Fibroblast of the conjunctiva (primary cell): ENCODE results near the gene CPNE8.

Experiments used
- DNase-seq: peaks from one replicate; pipeline ENCODE4 v3.0.0-alpha.2; 2010; ENCODE audit warnings: low read depth

CPNE8 gene

GRCh38 chr12:38895446-38895845 lies 9.9 kb downstream of the CPNE8 start:
- no peak for DNase-seq

- DNase-seq, result no peak
These were observed 12.4 kb downstream of the CPNE8 start for GRCh38 chr12:38892976-38893375.

GRCh38 chr12:38892087-38892786 lies 13.2 kb downstream of the CPNE8 start:
- DNase-seq, result no peak

- no peak for DNase-seq
These were observed 15.1 kb downstream of the CPNE8 start for GRCh38 chr12:38890102-38890855.

GRCh38 chr12:38889297-38889815 lies 16.0 kb downstream of the CPNE8 start:
- no peak for DNase-seq

- DNase-seq, result no peak
These were observed 17.6 kb downstream of the CPNE8 start for GRCh38 chr12:38887770-38888169.

- no peak for DNase-seq
These were observed 18.5 kb downstream of the CPNE8 start for GRCh38 chr12:38886931-38887330.

GRCh38 chr12:38886064-38886463 lies 19.3 kb downstream of the CPNE8 start:
- peak; percentile 24 for DNase-seq

GRCh38 chr12:38884666-38885065 lies 20.7 kb downstream of the CPNE8 start:
- DNase-seq, result no peak

- no peak for DNase-seq
These were observed 21.7 kb downstream of the CPNE8 start for GRCh38 chr12:38883629-38884134.

GRCh38 chr12:38880288-38880687 lies 25.1 kb downstream of the CPNE8 start:
- DNase-seq, result no peak

- DNase-seq, result no peak
These were observed 26.4 kb downstream of the CPNE8 start for GRCh38 chr12:38878986-38879385.

GRCh38 chr12:38878333-38878705 lies 27.1 kb downstream of the CPNE8 start:
- no peak for DNase-seq

GRCh38 chr12:38875586-38876228 lies 29.7 kb downstream of the CPNE8 start:
- DNase-seq, result no peak

- no peak for DNase-seq
These were observed 32.8 kb downstream of the CPNE8 start for GRCh38 chr12:38872561-38872960.

GRCh38 chr12:38872156-38872555 lies 33.2 kb downstream of the CPNE8 start:
- DNase-seq, result no peak

- no peak for DNase-seq
These were observed 36.4 kb downstream of the CPNE8 start for GRCh38 chr12:38869036-38869435.

- no peak for DNase-seq
These were observed 54.9 kb downstream of the CPNE8 start for GRCh38 chr12:38850461-38850860.

GRCh38 chr12:38847247-38847646 lies 58.1 kb downstream of the CPNE8 start:
- no peak for DNase-seq

- no peak for DNase-seq
These were observed 61.1 kb downstream of the CPNE8 start for GRCh38 chr12:38844267-38844666.

GRCh38 chr12:38838056-38838850 lies 67.1 kb downstream of the CPNE8 start:
- no peak for DNase-seq

- DNase-seq, result no peak
These were observed 73.7 kb downstream of the CPNE8 start for GRCh38 chr12:38831715-38832114.
